ENCODE data around the gene FASN.
"Not testable (repeated sequence)": the region's sequence is repeated elsewhere in the genome, so short reads cannot be mapped to it uniquely, and the experiment has no call there.

The FASN gene

DNA sequence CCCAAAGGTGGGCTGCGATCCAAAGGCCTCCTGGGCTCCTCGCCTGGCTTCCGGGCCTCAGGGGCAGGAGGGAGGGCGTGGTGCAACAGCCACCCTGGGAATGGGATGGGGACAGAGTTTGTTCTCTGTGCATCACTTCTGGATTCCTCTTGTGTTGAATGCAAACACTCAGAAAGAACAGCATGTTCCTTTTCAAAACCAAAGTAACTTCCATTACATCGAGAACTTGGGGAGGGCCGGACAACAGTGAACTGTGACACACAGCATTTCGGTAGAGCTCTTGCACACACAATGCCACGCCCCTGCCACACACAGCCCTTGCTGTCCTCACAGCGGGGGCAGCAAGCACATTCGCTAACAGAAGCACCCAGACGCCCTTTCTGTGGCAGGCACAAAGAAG is 36.1 kb upstream of the FASN start:
- no peak for DNase-seq (ENCODE audit: low spot score)
- in situ Hi-C loops (cut with MboI; ENCODE audit: low pct_unique_long_range_greater_than_20kb, low sequenced_read_pairs, unreplicated experiment): no loop called here
- TF ChIP-seq, protein P1, sequence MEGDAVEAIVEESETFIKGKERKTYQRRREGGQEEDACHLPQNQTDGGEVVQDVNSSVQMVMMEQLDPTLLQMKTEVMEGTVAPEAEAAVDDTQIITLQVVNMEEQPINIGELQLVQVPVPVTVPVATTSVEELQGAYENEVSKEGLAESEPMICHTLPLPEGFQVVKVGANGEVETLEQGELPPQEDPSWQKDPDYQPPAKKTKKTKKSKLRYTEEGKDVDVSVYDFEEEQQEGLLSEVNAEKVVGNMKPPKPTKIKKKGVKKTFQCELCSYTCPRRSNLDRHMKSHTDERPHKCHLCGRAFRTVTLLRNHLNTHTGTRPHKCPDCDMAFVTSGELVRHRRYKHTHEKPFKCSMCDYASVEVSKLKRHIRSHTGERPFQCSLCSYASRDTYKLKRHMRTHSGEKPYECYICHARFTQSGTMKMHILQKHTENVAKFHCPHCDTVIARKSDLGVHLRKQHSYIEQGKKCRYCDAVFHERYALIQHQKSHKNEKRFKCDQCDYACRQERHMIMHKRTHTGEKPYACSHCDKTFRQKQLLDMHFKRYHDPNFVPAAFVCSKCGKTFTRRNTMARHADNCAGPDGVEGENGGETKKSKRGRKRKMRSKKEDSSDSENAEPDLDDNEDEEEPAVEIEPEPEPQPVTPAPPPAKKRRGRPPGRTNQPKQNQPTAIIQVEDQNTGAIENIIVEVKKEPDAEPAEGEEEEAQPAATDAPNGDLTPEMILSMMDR (IDR thresholded peaks at IDR 0.05; ENCODE audit: extremely low read depth, insufficient read depth, missing control alignments): no peak

DNA sequence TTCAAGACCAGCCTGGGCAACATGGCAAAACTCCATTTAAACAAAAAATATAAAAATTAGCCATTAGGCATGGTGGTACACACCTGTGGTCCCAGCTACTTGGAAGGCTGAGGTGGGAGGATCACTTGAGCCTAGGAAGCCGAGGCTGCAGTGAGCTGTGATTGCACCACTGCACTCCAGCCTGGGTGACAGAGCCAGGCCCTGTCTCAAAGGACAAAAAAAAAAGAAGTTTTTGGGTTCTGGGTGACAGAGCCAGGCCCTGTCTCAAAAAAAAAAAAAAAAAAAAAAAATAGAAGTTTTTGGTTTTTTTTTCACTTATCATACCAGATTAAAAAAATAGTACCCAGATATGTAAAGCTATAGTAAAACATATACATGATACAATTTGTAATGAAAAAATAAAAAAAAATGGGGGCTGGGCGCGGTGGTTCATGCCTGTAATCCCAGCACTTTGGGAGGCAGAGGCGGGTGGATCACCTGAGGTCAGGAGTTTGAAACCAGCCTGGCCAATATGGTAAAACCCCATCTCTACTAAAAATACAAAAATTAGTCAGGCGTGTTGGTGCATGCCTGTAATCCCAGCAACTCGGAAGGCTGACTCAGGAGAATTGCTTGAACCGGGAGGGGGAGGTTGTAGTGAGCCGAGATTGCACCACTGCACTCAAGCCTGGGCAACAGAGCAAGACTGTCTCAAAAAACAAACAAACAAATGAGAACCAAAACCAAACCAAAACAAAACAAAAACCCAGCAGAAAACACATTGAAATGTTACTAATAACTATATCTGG is 35.3 kb upstream of the FASN start:
- in situ Hi-C loops (cut with MboI; ENCODE audit: low pct_unique_long_range_greater_than_20kb, low sequenced_read_pairs, unreplicated experiment); DNase-seq (ENCODE audit: low spot score): not testable (repeated sequence)

DNA sequence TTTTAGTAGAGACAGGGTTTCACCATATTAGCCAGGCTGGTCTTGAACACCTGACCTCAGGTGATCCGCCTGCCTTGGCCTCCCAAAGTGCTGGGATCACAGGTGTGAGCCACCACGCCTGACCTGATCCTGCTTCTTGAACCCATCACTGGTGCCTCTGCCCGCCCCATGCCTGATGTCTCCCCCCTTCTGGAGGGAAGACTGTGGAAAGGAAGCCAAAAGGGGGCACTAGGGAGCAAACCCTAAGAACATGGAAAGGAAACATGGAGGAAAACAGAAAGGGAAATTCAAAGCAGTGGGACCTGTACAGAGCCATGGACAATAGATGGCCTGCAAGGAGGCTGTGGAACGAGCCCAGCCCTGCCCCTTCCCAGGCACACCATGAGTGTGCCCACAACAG is 31.1 kb upstream of the FASN start:
- TF ChIP-seq, protein P1 (IDR thresholded peaks at IDR 0.05; ENCODE audit: extremely low read depth, insufficient read depth, missing control alignments): no peak
- in situ Hi-C loops (cut with MboI; ENCODE audit: low pct_unique_long_range_greater_than_20kb, low sequenced_read_pairs, unreplicated experiment): no loop called here

DNA sequence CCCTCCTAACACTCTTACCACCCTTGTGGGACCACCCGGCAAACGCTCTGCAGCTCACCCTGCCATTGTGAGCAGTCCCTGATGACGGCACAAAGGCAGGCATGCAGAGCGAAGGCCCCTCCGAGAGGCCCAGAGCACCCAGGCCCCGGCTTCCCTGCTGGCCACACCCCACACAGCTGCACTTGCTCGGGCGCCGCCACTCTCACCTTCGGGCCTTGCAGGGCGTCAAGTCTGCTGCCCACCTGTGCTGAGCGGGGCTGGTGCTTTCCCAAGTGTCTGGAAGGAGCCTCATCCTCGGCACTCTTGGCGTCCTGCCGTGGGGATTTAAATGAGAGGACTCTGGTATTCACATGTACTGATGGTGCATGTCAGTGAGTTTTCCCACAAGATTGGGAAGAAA is 30.3 kb upstream of the FASN start:
- TF ChIP-seq, protein P1 (IDR thresholded peaks at IDR 0.05; ENCODE audit: extremely low read depth, insufficient read depth, missing control alignments): no peak
- no peak for DNase-seq (ENCODE audit: low spot score)

More for the DNA sequence above, 31.1 kb upstream of the FASN start:
- no peak for DNase-seq (ENCODE audit: low spot score)

DNA sequence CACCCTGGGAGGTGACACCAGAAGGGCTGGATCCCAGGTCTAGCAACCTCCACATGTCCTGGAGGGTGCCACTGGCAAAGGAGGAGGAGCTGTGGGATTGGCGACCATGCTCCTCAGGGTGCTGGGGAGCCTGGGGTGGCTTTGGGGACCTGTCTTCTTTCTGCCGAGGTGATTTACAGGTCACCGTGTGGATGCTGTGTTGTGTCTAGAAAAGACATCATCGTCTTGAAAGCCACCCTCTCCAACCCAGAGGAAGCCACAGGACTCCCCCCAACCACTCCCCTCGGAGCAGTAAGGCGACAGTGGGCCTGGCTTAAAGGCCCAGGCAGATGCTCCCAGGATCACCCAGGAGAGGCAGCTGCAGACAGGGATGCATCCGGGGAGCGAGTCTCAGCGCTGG is 29.7 kb upstream of the FASN start:
- in situ Hi-C loops (cut with MboI; ENCODE audit: low pct_unique_long_range_greater_than_20kb, low sequenced_read_pairs, unreplicated experiment): no loop called here
- TF ChIP-seq, protein P1 (IDR thresholded peaks at IDR 0.05; ENCODE audit: extremely low read depth, insufficient read depth, missing control alignments): no peak
- no peak for DNase-seq (ENCODE audit: low spot score)

More for the DNA sequence above, 30.3 kb upstream of the FASN start:
- in situ Hi-C loops (cut with MboI; ENCODE audit: low pct_unique_long_range_greater_than_20kb, low sequenced_read_pairs, unreplicated experiment): no loop called here

DNA sequence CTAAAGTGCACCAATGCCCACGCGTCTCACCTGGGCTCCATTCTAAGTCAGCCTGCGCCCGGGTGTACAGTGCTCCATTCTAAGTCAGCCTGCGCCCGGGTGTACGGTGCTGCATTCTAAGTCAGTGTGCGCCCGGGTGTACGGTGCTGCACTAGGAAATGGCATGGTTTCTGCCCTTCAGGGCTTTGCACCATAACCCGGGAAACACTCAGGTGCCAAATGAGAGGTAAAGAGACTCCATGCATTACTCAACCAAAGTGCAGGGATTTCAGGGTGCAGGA is 29.2 kb upstream of the FASN start:
- in situ Hi-C loops (cut with MboI; ENCODE audit: low pct_unique_long_range_greater_than_20kb, low sequenced_read_pairs, unreplicated experiment): no loop called here
- no peak for DNase-seq (ENCODE audit: low spot score)
- TF ChIP-seq, protein P1 (IDR thresholded peaks at IDR 0.05; ENCODE audit: extremely low read depth, insufficient read depth, missing control alignments): no peak

DNA sequence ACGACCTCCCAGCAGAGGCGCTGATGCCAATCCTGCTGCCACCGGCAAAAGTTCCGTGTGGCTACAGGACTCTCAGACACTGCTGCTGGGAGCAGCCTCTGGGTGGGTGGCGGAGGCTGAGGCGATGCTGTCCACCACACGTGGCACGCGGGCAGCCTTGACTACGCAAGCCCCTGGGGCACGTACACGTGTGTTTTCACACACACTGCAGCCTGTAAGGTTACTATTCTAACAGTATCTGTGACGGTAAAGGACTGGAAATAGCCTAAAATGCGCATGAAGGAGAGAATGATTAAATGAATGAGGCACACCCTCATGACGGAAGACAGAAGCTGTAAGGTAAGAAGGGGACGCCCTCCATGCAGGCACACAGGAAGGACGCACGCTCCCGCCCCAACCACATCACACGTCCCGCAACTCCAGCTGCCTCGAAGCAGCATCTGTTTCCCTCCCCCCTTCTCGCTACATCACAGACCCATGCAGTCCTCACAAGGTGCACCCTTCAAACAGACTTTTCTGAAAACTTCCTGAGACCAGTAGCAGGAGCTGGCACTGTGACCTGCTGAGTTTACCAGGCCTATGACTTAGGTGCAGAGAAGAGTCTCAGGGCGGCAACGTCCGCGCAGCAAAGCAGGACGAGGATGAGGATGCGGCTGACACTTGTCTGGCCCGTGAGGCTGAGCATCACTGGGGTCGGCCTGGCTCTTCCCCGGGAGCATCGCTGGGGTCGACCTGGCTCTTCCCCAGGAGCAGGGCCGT is 28.7 kb upstream of the FASN start:
- DNase-seq (ENCODE audit: low spot score): no peak
- in situ Hi-C loops (cut with MboI; ENCODE audit: low pct_unique_long_range_greater_than_20kb, low sequenced_read_pairs, unreplicated experiment): no loop called here
- TF ChIP-seq, protein P1 (IDR thresholded peaks at IDR 0.05; ENCODE audit: extremely low read depth, insufficient read depth, missing control alignments): no peak

Data from GM13977 (cell line).